Measurements from ENCODE around the gene PDZD11. TPM values are rescaled to one million over a fixed set of nuclear protein-coding genes. Genes with fewer than 3 reads are reported as not detected.

The PDZD11 gene
- 10 to 100 TPM in 3 of 4 donors, 1 to 10 TPM in 1; 7.8 to 45.5 (median 23.1) TPM for total RNA-seq

- peak; percentile 41 for TF ChIP-seq POLR2A (IDR thresholded peaks at IDR 0.05)
- no peak for TF ChIP-seq EP300 (IDR thresholded peaks at IDR 0.05; ENCODE audit: low read depth)
- no peak for TF ChIP-seq CTCF (IDR thresholded peaks at IDR 0.05)
- peak; percentile 19 to 56 (median 53) for TF ChIP-seq POLR2AphosphoS5 (IDR thresholded peaks at IDR 0.05)
- Histone ChIP-seq H3K36me3 (no peaks in the 10 kb centered on the region), H3K27me3 (no peaks in the 10 kb centered on the region), H3K9me3 (no peaks in the 10 kb centered on the region), H3K27ac (peak within 1 kb of the TSS; percentile 47 to 85 (median 77)), H3K4me3 (peak within 1 kb of the TSS; percentile 14 to 67 (median 49)), H3K4me1 (peaks cover 0 to 13% (median 0%) of the 10 kb centered on the region in 4 donors)
- DNase-seq = peak; percentile 86
- WGBS, 2 donors (ENCODE audit: low coverage in 1 of 2) = 46% methylated on average over 60 of the region's 62 CpGs; no CpG with 5 or more reads in 1 of the 2 donors
- in situ Hi-C loops (cut with MboI; ENCODE audit: low pct_ligation_motif_present in 1 of 4, low pct_unique_long_range_greater_than_20kb in 1 of 4, low sequenced_read_pairs in 3 of 4) (loop anchor here in 1 of 4 donors (25.0 kb wide), 1 partner anchor 103 kb away; the partner anchor contains the start of gene DGAT2L6), intact Hi-C loops (cut with DNase I; ENCODE audit: low total_unique reads) (no loop called here)
Measured at GRCh38 chrX:70289793-70290770, at the start of gene PDZD11, which contains the start of gene KIF4A. TSS of gene PDZD11 (minus strand) at chrX:70289927. CDS start at chrX:70289341, 586 bp downstream. TSS of gene KIF4A (plus strand) at chrX:70290104. CDS start at chrX:70290459, 355 bp downstream.

- TF ChIP-seq CTCF (IDR thresholded peaks at IDR 0.05) (no peak), EP300 (IDR thresholded peaks at IDR 0.05; ENCODE audit: low read depth) (no peak), POLR2A (IDR thresholded peaks at IDR 0.05) (no peak), POLR2AphosphoS5 (IDR thresholded peaks at IDR 0.05) (no peak)
- intact Hi-C loops (cut with DNase I; ENCODE audit: low total_unique reads) (no loop called here), in situ Hi-C loops (cut with MboI; ENCODE audit: low pct_ligation_motif_present in 1 of 4, low pct_unique_long_range_greater_than_20kb in 1 of 4, low sequenced_read_pairs in 3 of 4) (no loop called here)
- no peaks in the 10 kb centered on the region for H3K9me3 ChIP-seq
- H3K4me1 ChIP-seq = no peaks in the 10 kb centered on the region
- H3K4me3 ChIP-seq = no peak overlapping the region
- H3K36me3 ChIP-seq = no peaks in the 10 kb centered on the region
- no peak overlapping the region for H3K27ac ChIP-seq
- H3K27me3 ChIP-seq = no peaks in the 10 kb centered on the region
- no peak for DNase-seq
- 78 to 80% methylated on average over 1 to 4 of the region's 4 CpGs for WGBS, 2 donors (ENCODE audit: low coverage in 1 of 2)
Measured at GRCh38 chrX:70338290-70338689, 48.6 kb upstream of the PDZD11 start.

DNA sequence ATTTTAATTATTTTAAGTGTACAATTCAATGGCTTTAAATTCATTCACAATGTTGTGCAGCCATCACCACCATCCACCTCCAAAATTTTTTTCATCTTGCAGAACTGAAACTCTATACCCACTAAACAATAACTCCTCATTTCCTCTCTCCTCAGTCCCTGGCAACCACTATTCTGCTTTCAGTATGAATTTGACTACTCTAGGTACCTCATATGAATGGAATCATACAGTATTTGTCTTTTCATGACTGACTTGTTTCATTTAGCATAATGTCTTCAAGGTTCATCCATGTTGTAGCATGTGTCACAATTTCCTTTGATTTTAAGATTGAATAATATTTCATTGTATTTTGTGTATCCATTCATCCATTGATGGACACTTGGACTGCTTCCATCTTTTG is 47.0 kb upstream of the PDZD11 start:
- in situ Hi-C loops (cut with MboI; ENCODE audit: low pct_ligation_motif_present in 1 of 4, low pct_unique_long_range_greater_than_20kb in 1 of 4, low sequenced_read_pairs in 3 of 4) = no loop called here

DNA sequence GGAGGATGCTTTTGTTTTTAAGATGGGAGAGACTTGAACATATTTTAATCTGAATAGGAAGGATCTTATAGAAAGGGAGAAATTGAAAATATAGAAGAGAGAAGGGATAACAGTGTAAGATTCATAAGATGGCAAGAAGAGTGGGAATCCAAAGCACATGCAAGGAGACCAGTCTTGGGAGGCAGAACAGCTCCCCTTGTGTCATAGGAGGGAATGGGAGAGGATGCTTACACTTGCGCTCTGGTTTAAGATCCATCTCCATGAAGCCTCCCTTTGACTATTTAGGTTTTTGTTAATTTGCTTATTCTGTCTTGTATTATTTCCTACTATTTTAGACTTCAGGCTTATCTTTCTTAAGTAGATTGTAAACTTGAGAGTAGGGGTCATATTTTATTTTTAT is 42.9 kb upstream of the PDZD11 start:
- intact Hi-C loops (cut with DNase I; ENCODE audit: low total_unique reads) = no loop called here
- no peak overlapping the region for H3K27ac ChIP-seq
- no peaks in the 10 kb centered on the region for H3K9me3 ChIP-seq
- DNase-seq = no peak
- no peaks in the 10 kb centered on the region for H3K36me3 ChIP-seq
- TF ChIP-seq POLR2A (IDR thresholded peaks at IDR 0.05) (no peak), CTCF (IDR thresholded peaks at IDR 0.05) (no peak), EP300 (IDR thresholded peaks at IDR 0.05; ENCODE audit: low read depth) (no peak), POLR2AphosphoS5 (IDR thresholded peaks at IDR 0.05) (no peak)
- no peaks in the 10 kb centered on the region for H3K27me3 ChIP-seq
- 88% methylated on average over 1 of the region's 1 CpG; no CpG with 5 or more reads in 1 of the 2 donors for WGBS, 2 donors (ENCODE audit: low coverage in 1 of 2)
- no peaks in the 10 kb centered on the region for H3K4me1 ChIP-seq
- H3K4me3 ChIP-seq = no peak overlapping the region
- in situ Hi-C loops (cut with MboI; ENCODE audit: low pct_ligation_motif_present in 1 of 4, low pct_unique_long_range_greater_than_20kb in 1 of 4, low sequenced_read_pairs in 3 of 4) = no loop called here

More for the DNA sequence above, 47.0 kb upstream of the PDZD11 start:
- Histone ChIP-seq H3K27me3 (no peaks in the 10 kb centered on the region), H3K4me1 (no peaks in the 10 kb centered on the region), H3K36me3 (no peaks in the 10 kb centered on the region), H3K9me3 (no peaks in the 10 kb centered on the region), H3K4me3 (no peak overlapping the region), H3K27ac (no peak overlapping the region)
- no peak for DNase-seq
- intact Hi-C loops (cut with DNase I; ENCODE audit: low total_unique reads) = no loop called here
- no peak for TF ChIP-seq POLR2A (IDR thresholded peaks at IDR 0.05)
